ENCODE measurements around the gene ADRB1.

ADRB1 gene

GRCh38 chr10:114012650-114013049 lies 31.0 kb upstream of the ADRB1 start:
- Histone ChIP-seq H3K4me3 (ENCODE audit: low read length) (no peak overlapping the region), H4K20me1 (ENCODE audit: control insufficient read depth, insufficient read depth, low read depth, low read length) (no peaks in the 10 kb centered on the region), H3K27me3 (ENCODE audit: control insufficient read depth, low read length) (peaks cover 5% of the 10 kb centered on the region; the same call in 1 of the 2 replicates), H3K9me2 (replicated peaks; ENCODE audit: control insufficient read depth, low read length) (no peaks in the 10 kb centered on the region), H3K4me2 (ENCODE audit: low read length) (no peak overlapping the region), H3K36me3 (ENCODE audit: control insufficient read depth, low read length) (no peaks in the 10 kb centered on the region), H3F3A (ENCODE audit: control insufficient read depth, insufficient read depth) (no peaks in the 10 kb centered on the region), H3K27ac (ENCODE audit: low read depth, low read length) (no peak overlapping the region), H3K4me1 (ENCODE audit: control insufficient read depth, low read length) (peaks cover under 1% of the 10 kb centered on the region), H3K9me3 (ENCODE audit: control insufficient read depth, insufficient read depth, low read length) (peaks cover 4% of the 10 kb centered on the region), H3K79me2 (ENCODE audit: control insufficient read depth, low read length) (no peaks in the 10 kb centered on the region)
- TF ChIP-seq CTCF (IDR thresholded peaks at IDR 0.05; ENCODE audit: low read depth, low read length, poor library complexity, severe bottlenecking) (no peak), EZH2phosphoT487 (IDR thresholded peaks at IDR 0.05; ENCODE audit: borderline replicate concordance, low read length) (no peak)

GRCh38 chr10:114015708-114016107 lies 28.0 kb upstream of the ADRB1 start:
- H3K36me3 ChIP-seq (ENCODE audit: control insufficient read depth, low read length): no peaks in the 10 kb centered on the region
- no peak overlapping the region for H3K4me3 ChIP-seq (ENCODE audit: low read length)
- H3F3A ChIP-seq (ENCODE audit: control insufficient read depth, insufficient read depth): no peaks in the 10 kb centered on the region
- H3K79me2 ChIP-seq (ENCODE audit: control insufficient read depth, low read length): no peaks in the 10 kb centered on the region
- no peak overlapping the region for H3K27ac ChIP-seq (ENCODE audit: low read depth, low read length)
- peaks cover 5% of the 10 kb centered on the region; the same call in 1 of the 2 replicates for H3K27me3 ChIP-seq (ENCODE audit: control insufficient read depth, low read length)
- TF ChIP-seq CTCF (IDR thresholded peaks at IDR 0.05; ENCODE audit: low read depth, low read length, poor library complexity, severe bottlenecking) (no peak), EZH2phosphoT487 (IDR thresholded peaks at IDR 0.05; ENCODE audit: borderline replicate concordance, low read length) (no peak)
- H3K9me3 ChIP-seq (ENCODE audit: control insufficient read depth, insufficient read depth, low read length): peaks cover 4% of the 10 kb centered on the region
- H3K4me2 ChIP-seq (ENCODE audit: low read length): no peak overlapping the region
- H3K4me1 ChIP-seq (ENCODE audit: control insufficient read depth, low read length): peaks cover 4% of the 10 kb centered on the region
- H3K9me2 ChIP-seq (replicated peaks; ENCODE audit: control insufficient read depth, low read length): no peaks in the 10 kb centered on the region
- no peaks in the 10 kb centered on the region for H4K20me1 ChIP-seq (ENCODE audit: control insufficient read depth, insufficient read depth, low read depth, low read length)

GRCh38 chr10:114017271-114017670 lies 26.4 kb upstream of the ADRB1 start:
- H3K36me3 ChIP-seq (ENCODE audit: control insufficient read depth, low read length): no peaks in the 10 kb centered on the region
- no peaks in the 10 kb centered on the region for H3K9me2 ChIP-seq (replicated peaks; ENCODE audit: control insufficient read depth, low read length)
- peaks cover 4% of the 10 kb centered on the region for H3K4me1 ChIP-seq (ENCODE audit: control insufficient read depth, low read length)
- no peaks in the 10 kb centered on the region for H3K79me2 ChIP-seq (ENCODE audit: control insufficient read depth, low read length)
- no peak overlapping the region for H3K4me3 ChIP-seq (ENCODE audit: low read length)
- peaks cover 5% of the 10 kb centered on the region; the same call in 1 of the 2 replicates for H3K27me3 ChIP-seq (ENCODE audit: control insufficient read depth, low read length)
- no peaks in the 10 kb centered on the region for H3F3A ChIP-seq (ENCODE audit: control insufficient read depth, insufficient read depth)
- H3K27ac ChIP-seq (ENCODE audit: low read depth, low read length): no peak overlapping the region
- H4K20me1 ChIP-seq (ENCODE audit: control insufficient read depth, insufficient read depth, low read depth, low read length): no peaks in the 10 kb centered on the region
- no peak for TF ChIP-seq EZH2phosphoT487 (IDR thresholded peaks at IDR 0.05; ENCODE audit: borderline replicate concordance, low read length)
- TF ChIP-seq CTCF (IDR thresholded peaks at IDR 0.05; ENCODE audit: low read depth, low read length, poor library complexity, severe bottlenecking): no peak
- no peak overlapping the region for H3K4me2 ChIP-seq (ENCODE audit: low read length)
- H3K9me3 ChIP-seq (ENCODE audit: control insufficient read depth, insufficient read depth, low read length): peaks cover 4% of the 10 kb centered on the region

Data from DOHH2 (cell line).